GM21381 (cell line): ENCODE measurements around the gene PPAT.
"Not testable (repeated sequence)": the region's sequence is repeated elsewhere in the genome, so short reads cannot be mapped to it uniquely, and the experiment has no call there.

Experiments used
- ATAC-seq: cut with Tn5 transposase; IDR thresholded peaks from one replicate; pipeline ENCODE4 v1.9.1; 2021; ENCODE audit warnings: mild to moderate bottlenecking, moderate library complexity; ENCODE audit not compliant: unreplicated experiment

Gene PPAT

DNA sequence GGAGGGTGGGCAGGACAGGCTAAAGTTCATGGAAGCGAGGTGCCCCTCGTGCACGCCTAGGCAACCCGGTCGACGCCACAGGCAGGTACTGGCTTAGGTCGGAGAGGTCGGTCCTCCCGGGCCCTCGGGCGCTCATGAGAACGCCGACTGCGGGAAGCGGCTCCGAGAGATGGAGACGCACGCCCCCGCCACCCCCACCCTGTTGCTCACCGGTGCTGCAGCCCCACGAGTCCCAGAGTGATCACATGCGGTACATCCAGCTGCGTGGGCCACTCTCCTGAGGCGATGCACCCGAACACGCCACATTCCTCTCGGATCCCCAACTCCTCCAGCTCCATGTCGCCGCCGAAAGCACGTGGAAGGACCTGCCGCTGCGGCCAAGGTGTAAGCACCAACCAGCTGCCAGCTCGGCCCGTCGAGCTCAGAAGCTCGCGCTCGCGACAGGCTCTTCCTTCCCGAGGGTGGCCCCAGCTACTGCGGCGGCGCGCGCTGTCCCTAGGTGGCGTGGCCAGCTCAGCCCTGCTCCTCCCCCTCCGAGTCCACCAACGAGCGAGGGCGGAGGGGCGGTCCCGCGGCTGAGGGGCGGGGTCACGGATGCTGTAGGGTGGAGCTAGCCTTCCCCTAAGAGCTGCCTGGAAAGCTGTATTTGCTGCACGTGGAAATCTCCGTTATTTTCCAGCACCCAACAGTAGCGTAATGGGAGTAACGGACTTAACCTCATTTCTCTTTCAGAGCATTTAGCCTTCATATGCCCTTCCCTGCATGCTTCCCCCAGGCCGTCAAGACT, at the start of gene PPAT:
Gene PPAT (minus strand): TSS at position 476 of the 787 bp plus-strand sequence. CDS start 138 bp downstream, at position 338.
- ATAC-seq = peak; percentile 76

DNA sequence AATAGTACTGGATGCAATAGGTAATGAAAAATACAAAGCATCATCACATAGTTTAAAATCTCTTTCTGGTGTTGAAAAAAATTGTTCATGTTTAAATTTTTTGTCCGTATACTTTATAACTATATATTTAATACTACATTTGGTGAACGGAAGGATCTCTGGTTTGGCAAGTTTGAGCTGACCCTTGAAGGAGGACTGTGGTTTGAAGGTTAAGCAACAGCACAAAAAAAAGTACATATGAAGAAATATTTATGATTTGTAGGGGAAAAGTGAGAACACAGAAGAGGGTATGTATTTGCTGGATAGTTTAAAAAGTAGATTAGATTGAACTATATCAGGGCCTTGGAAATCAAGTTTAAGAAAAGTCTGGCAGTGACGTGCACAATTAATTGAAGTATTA, 45.3 kb upstream of the PPAT start:
- ATAC-seq = no peak

DNA sequence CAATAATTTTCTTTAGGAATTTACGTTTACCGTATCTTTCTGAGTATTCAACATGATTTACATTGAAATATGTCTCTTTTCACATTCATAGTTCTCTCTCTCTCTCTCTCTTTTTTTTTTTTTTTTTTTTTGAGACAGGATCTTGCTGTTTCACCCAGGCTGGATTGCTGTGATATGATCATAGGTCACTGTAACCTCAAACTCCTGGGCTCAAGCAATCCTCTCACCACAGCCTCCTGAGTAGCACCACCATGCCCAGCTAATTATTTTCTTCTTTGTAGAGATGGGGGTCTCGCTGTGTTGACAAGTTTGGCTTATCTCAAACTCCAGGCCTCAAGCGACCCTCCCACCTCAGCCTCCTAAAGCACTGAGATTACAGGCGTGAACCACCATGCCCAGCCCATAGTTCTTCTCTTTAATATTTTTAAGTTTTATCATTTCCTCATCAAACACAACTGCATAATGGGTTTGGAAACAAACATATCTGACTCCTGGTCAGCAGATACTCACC, 41.8 kb upstream of the PPAT start:
- no peak for ATAC-seq

DNA sequence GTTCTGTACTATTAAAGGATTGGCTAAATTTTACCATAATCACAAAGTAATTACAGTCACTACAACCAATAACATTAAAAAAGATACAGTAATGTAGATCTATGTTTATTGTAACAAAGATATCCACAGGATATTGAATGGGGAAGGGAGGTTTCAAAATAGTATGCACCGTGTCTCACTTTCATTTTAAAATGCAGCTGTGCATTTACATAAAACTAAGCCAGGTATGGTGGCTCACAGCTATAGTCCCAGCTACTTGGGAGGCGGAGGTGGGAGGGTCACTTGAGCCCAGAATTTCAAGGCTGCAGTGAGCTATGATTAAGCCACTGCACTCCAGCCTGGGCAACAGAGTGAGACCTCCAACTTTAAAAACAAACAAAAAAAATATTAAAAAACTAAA, 40.5 kb upstream of the PPAT start:
- ATAC-seq = peak; percentile 70

- ATAC-seq = no peak
These were observed 34.2 kb upstream of the PPAT start for GRCh38 chr4:56469489-56470210.

DNA sequence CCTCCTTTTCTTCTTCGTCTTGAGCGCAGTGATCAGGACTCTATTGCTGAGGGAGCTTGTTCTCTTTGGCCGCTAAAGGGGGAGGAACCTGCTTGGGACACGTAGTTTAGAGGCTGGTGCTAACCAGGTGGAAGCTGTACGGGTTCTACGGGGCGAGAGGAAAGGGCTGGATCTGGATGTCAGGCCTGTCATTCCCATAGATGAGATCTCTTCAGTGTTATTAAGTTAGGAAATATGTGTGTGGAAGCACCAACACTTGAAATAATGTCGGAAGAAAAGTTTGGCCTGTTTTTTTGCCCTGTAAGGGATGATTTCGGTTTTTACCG, 32.6 kb upstream of the PPAT start:
- ATAC-seq = peak; percentile 44

- ATAC-seq = peak; percentile 93
These were observed 32.1 kb upstream of the PPAT start, which contains the start of gene SRP72 for GRCh38 chr4:56467284-56468096. SRP72 (plus strand) TSS chr4:56467617; CDS start chr4:56467636, 19 bp downstream.

- ATAC-seq = no peak
These were observed 31.5 kb upstream of the PPAT start for GRCh38 chr4:56466910-56467283.

DNA sequence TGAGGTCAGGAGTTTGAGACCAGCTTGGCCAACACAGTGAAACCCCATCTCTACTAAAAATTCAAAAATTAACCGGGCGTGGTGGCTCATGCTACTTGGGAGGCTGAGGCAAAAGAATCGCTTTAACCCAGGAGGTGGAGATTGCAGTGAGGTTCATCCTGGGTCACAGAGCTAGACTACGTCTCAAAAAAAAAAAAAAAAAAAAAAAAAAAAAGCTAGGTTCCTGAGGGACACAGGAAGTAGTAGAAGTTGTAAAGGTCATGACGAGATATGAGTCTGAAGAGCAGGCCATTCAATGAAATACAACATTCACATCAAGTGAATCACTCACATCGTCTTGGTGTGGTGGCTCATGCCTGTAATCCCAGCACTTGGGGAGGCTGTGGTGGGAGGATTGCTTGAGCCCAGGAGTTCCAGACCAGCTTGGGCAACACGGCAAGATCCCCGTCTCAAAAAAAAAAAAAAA, 30.9 kb upstream of the PPAT start:
- ATAC-seq = not testable (repeated sequence)

- ATAC-seq = no peak
These were observed 30.3 kb upstream of the PPAT start for GRCh38 chr4:56465599-56466295.

DNA sequence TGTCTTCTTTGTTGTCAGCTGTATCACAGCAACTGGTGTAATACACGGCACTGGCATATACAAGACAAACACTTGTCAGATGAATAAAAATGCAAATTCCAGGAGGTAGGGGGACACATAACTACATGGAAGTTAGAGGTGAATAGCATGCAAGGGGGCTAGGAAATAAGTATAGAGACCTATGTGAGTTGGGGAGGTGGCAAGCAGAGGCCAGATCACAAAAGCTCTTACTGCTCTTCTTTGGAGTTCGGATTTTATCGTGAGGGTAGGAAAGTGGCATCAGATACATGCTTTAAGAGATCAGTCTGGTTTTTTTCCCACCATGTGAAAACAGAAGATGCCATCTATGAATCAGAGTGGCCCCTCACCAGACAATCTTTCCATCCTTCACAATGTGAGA, 29.2 kb upstream of the PPAT start:
- no peak for ATAC-seq

DNA sequence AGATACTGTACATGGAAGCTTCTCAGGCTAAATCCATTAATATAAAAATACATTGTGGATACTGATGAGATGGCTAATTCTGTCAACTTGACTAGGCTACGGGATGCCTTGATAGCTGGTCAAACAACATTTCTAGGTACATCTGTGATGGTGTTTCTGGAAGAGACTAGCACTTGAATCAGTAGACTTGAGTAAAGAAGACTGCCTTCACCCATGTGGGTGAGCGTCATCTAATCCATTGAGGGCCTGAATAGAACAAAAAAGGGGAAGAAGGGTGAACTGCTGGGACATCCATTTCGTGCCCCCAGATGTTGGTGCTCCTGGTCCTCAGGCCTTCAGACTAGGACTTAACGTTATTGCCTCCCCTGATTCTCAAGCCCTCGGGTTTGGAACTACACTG, 28.3 kb upstream of the PPAT start:
- ATAC-seq = no peak

DNA sequence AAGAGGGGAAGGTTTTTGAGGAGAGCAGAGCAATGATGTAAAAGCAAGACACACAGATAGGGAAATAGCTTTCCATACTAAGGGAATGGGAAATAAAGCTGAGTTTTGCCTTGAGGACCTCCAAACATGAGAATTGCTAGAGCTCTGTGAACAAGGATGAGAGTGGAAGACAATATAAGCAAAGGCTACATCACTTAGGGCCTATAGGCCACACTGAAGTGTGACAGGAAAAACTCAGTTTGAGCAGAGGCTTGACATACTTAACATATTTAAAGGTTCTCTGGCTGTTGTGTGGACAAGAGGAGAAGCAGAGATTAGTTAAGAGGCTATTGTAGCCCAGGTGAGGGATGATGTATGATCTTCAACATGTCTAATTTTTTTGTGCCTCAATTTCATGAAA, 26.7 kb upstream of the PPAT start:
- no peak for ATAC-seq

DNA sequence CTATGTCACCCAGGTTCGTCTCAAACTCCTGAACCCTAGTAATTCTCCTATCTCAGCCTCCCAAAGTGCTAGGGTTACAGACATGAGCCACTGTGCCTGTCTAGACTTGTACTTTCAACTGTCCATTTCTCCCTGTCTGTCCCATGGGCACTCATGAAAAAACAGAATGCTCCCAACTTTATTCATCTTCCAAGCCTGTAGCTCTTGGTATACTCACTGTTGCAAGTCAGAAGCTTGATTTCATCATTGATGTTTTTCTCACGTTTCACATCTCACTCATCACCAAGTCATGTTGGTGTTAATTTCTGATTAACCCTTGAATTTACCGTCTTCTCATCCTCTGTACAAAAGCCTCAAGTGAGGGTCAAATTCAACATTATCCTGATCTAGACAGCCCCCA, 24.7 kb upstream of the PPAT start:
- ATAC-seq = no peak

GRCh38 chr4:56450342-56450741, 14.9 kb upstream of the PPAT start:
- no peak for ATAC-seq

DNA sequence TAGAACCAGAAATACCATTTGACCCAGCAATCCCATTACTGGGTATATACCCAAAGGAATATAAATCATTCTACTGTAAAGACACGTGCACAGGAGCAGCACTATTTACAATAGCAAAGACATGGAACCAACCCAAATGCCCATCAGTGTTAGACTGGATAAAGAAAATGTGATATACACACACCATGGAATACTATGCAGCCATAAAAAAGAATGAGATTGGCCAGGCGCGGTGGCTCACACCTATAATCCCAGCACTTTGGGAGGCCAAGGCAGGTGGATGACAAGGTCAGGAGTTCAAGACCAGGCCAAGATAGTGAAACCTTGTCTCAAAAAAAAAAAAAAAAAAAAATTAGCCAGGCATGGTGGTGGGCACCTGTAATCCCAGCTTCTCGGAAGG, 14.1 kb upstream of the PPAT start:
- not testable (repeated sequence) for ATAC-seq

DNA sequence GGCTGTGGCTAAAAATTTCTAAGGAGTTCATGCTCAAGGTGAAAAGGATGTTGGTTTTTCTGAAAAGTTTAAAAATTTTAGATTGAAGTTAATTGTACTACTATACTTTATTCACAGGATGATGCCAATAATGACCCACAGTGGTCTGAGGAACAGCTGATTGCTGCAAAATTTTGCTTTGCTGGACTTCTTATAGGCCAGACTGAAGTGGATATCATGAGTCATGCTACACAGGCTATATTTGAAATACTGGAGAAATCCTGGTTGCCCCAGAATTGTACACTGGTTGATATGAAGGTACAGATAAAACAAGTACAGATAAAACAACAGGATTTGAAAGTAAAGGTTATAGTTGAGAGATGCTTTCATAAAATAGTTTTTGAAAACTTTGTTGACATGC, 12.9 kb upstream of the PPAT start:
- no peak for ATAC-seq

GRCh38 chr4:56445699-56446098, 10.3 kb upstream of the PPAT start:
- no peak for ATAC-seq

- ATAC-seq = no peak
These were observed 9.3 kb upstream of the PPAT start for GRCh38 chr4:56444719-56445118.

DNA sequence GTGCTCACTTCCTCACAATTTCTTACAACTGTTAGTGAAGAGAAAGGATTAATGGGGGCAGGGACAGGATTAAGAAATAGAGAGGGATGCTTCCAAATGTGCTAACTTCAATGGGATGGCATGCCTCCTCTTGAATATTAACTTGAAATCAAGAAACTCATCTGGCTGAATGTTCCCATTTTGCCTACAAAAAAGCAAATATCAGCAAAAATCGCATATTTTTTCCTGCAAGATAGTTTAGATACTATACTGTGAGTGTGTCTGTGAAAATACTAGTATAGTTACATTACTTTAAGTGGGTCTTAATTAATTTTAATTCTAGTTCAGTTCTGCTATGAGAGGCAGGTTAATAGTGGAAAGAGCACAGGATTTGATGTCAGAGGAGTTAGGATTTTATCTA, 5.6 kb upstream of the PPAT start:
- no peak for ATAC-seq

DNA sequence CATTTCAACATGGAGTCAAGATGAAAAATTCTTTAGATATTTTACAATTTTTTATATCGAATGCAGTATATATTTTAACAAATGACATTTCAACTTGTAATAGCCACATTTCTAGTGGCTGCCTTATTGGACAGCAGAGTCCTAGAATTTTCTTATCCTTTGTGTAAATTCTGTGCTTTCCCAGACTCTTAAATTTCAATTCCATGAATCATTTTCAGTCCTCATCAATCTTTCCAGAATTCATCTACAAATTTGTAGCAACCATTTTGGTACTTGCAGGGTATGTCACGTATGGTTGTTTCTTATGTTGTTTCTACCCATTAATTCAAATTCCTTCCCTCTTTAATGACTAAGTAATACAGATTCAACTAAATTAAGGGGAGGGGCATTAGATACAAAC, 3.4 kb upstream of the PPAT start:
- ATAC-seq = no peak
